Fibroblast of the aortic adventitia (primary cell): ENCODE measurements around the gene CXXC5. TPM values are rescaled to one million over a fixed set of nuclear protein-coding genes. Genes with fewer than 3 reads are reported as not detected.
A peak's percentile ranks its signal among the peaks of the same experiment; 100 is the strongest.

ENCODE experiments used
- DNase-seq: peaks from one replicate; pipeline ENCODE4 v3.0.0-alpha.2; 2010; ENCODE audit warnings: low read depth
- H3K4me3 ChIP-seq: 2 replicates; pipeline ENCODE4 v1.5.1; 2011; ENCODE audit warnings: low read depth, mild to moderate bottlenecking, control low read depth, low read length, moderate library complexity
- total RNA-seq: library from RNA; depleted of rRNA; stranded (reverse); fragments of >200 nt; gene quantifications from 2 replicates; pipeline ENCODE4 v1.2.3, GENCODE V29; 2012; ENCODE audit warnings: low replicate concordance
- TF ChIP-seq, protein P1 (sequence below): IDR thresholded peaks from 2 replicates; pipeline ENCODE4 v1.5.1; 2011; ENCODE audit warnings: mild to moderate bottlenecking, low read length, control low read depth, inconsistent platforms; ENCODE audit not compliant: insufficient read depth

CXXC5 gene
- total RNA-seq, 1 donor = 75.9 TPM

- no peak overlapping the region for H3K4me3 ChIP-seq
Measured at GRCh38 chr5:139657363-139658321, 9.5 kb downstream of the CXXC5 start.

GRCh38 chr5:139658501-139658927 is 10.4 kb downstream of the CXXC5 start:
- peak; percentile 57 for DNase-seq

More at GRCh38 chr5:139657363-139658321, 9.5 kb downstream of the CXXC5 start:
- TF ChIP-seq, protein P1, sequence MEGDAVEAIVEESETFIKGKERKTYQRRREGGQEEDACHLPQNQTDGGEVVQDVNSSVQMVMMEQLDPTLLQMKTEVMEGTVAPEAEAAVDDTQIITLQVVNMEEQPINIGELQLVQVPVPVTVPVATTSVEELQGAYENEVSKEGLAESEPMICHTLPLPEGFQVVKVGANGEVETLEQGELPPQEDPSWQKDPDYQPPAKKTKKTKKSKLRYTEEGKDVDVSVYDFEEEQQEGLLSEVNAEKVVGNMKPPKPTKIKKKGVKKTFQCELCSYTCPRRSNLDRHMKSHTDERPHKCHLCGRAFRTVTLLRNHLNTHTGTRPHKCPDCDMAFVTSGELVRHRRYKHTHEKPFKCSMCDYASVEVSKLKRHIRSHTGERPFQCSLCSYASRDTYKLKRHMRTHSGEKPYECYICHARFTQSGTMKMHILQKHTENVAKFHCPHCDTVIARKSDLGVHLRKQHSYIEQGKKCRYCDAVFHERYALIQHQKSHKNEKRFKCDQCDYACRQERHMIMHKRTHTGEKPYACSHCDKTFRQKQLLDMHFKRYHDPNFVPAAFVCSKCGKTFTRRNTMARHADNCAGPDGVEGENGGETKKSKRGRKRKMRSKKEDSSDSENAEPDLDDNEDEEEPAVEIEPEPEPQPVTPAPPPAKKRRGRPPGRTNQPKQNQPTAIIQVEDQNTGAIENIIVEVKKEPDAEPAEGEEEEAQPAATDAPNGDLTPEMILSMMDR = no peak
- peak; percentile 48 for DNase-seq

GRCh38 chr5:139658928-139659667 is 10.9 kb downstream of the CXXC5 start:
- H3K4me3 ChIP-seq = peak overlapping the region; percentile 57
- TF ChIP-seq, protein P1 = no peak
- peak; percentile 73 for DNase-seq

More at GRCh38 chr5:139658501-139658927, 10.4 kb downstream of the CXXC5 start:
- TF ChIP-seq, protein P1 = peak; percentile 30
- H3K4me3 ChIP-seq = no peak overlapping the region

- no peak for DNase-seq
- peak overlapping the region; percentile 57 for H3K4me3 ChIP-seq
- TF ChIP-seq, protein P1 = no peak
Measured at GRCh38 chr5:139659695-139660101, 11.5 kb downstream of the CXXC5 start.

DNA sequence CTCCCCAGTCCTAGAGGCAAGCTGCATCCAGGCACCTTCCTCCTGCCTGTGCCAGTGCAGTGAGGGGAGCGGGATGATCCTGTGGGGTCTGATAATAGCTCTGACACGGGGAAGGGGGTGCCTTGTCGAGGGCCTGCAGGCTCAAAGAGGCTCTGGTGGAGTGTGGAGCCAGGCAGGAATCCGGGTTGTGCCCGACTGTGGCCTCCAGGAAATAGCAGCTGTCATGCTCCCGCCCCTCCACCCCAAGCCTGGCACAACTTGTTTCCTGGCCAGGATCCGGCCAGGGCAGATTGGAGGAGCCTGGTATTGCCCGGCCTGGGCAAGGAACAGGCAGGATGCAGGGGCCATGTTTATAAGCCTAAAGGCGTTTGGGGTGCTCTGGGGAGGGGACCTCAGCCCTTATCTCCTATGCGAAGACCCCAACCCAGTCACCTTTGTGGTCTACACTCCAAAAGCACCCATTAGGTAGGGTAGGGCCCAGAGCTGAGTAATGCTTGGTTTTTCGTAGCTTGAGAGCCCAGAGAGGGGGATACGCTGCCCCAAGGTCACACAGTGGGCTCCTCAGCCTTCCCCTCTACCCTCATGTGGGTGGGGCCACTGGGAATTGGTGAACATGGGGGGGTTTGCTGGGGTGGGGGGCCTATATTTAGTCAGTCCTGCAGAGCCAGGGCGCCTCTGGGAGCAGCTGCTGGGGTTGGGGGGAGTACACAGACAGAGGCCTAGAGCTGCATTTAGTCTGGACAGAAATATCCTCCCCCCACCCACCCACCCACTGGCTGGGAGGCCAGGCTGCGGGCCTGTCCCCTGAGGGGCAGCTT is 12.2 kb downstream of the CXXC5 start:
- DNase-seq = peak; percentile 21
- H3K4me3 ChIP-seq = peak overlapping the region; percentile 57
- TF ChIP-seq, protein P1 = no peak
